ENCODE measurements around the gene KLHL29. TPM values are rescaled to one million over a fixed set of nuclear protein-coding genes. Genes with fewer than 3 reads are reported as not detected.

KLHL29 gene
- polyA plus RNA-seq, 3 donors, result 0.03 TPM; not detected in 2

DNA sequence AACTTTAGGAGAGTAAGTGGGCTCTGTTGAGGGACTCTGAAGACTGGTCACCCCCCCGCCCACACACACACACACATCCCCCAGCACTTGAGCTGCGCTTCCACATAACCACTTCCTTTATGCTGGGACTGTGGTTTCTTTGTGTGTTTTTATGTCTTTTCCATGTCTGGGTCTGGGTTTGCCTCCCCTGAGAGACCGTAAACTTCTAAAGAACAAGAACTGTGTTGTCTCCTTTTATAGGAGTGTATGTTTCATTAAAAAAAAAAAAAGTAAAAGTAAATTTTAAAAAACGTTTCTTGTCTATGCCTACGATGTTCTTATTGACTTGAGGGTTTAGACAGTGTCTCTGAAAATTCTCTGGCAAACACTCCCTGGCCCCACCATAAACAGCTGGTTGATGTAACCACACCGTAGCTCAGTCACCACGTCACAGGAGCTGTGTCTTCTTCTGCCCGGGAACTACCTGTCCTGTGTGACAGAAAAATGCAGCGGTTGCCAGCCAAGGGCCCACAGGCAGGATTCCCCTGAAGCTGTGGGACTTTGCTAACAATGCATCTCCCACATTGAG lies 68.0 kb downstream of the KLHL29 start:
- Histone ChIP-seq H3K9ac (ENCODE audit: insufficient read depth, low read length, poor library complexity, severe bottlenecking) (no peak overlapping the region), H3K27ac (ENCODE audit: low read depth in 1 of 2, low read length in 2 of 2) (no peak overlapping the region), H3K4me1 (ENCODE audit: control insufficient read depth in 1 of 2, insufficient read depth in 2 of 2, low read length in 2 of 2) (peaks cover 15 to 16% of the 10 kb centered on the region in 2 donors), H3K4me3 (replicated peaks in 1 of 3; ENCODE audit: low read depth in 2 of 3, low read length in 3 of 3) (no peak overlapping the region), H3K4me2 (replicated peaks; ENCODE audit: extremely low read depth, low read length, poor library complexity, severe bottlenecking) (no peak overlapping the region), H4K20me1 (ENCODE audit: insufficient read depth, low read length) (no peaks in the 10 kb centered on the region), H3K9me3 (replicated peaks in 1 of 2; ENCODE audit: control insufficient read depth in 1 of 2, insufficient read depth in 1 of 2, low read length in 2 of 2) (no peaks in the 10 kb centered on the region), H3K36me3 (replicated peaks in 1 of 2; ENCODE audit: control insufficient read depth in 1 of 2, insufficient read depth in 2 of 2, low read length in 2 of 2) (no peaks in the 10 kb centered on the region), H2AFZ (ENCODE audit: insufficient read depth, low read depth, low read length, poor library complexity, severe bottlenecking) (no peak overlapping the region), H3K79me2 (ENCODE audit: insufficient read depth, low read length) (no peaks in the 10 kb centered on the region), H3K27me3 (ENCODE audit: control insufficient read depth in 2 of 2, insufficient read depth in 2 of 2, low read length in 2 of 2) (peaks cover 6 to 16% of the 10 kb centered on the region in 2 donors)
- TF ChIP-seq, protein P1, sequence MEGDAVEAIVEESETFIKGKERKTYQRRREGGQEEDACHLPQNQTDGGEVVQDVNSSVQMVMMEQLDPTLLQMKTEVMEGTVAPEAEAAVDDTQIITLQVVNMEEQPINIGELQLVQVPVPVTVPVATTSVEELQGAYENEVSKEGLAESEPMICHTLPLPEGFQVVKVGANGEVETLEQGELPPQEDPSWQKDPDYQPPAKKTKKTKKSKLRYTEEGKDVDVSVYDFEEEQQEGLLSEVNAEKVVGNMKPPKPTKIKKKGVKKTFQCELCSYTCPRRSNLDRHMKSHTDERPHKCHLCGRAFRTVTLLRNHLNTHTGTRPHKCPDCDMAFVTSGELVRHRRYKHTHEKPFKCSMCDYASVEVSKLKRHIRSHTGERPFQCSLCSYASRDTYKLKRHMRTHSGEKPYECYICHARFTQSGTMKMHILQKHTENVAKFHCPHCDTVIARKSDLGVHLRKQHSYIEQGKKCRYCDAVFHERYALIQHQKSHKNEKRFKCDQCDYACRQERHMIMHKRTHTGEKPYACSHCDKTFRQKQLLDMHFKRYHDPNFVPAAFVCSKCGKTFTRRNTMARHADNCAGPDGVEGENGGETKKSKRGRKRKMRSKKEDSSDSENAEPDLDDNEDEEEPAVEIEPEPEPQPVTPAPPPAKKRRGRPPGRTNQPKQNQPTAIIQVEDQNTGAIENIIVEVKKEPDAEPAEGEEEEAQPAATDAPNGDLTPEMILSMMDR (IDR thresholded peaks at IDR 0.05), result no peak
- intact Hi-C loops (cut with micrococcal nuclease), result no loop called here
- WGBS (ENCODE audit: insufficient coverage), result 15% methylated on average over 4 of the region's 9 CpGs
- Mint-ChIP-seq H3K27me3 (ENCODE audit: low read depth in 3 of 3) (peaks cover 23 to 45% (median 27%) of the 10 kb centered on the region in 3 donors), H3K27ac (no peak overlapping the region), H3K36me3 (no peaks in the 10 kb centered on the region), H3K4me1 (peaks cover 33% of the 10 kb centered on the region), H3K4me3 (peak overlapping the region in 1 of 2 donors; percentile 63), H3K9me3 (peaks cover 0 to 2% (median 0%) of the 10 kb centered on the region in 7 donors)
- DNase-seq, result no peak

DNA sequence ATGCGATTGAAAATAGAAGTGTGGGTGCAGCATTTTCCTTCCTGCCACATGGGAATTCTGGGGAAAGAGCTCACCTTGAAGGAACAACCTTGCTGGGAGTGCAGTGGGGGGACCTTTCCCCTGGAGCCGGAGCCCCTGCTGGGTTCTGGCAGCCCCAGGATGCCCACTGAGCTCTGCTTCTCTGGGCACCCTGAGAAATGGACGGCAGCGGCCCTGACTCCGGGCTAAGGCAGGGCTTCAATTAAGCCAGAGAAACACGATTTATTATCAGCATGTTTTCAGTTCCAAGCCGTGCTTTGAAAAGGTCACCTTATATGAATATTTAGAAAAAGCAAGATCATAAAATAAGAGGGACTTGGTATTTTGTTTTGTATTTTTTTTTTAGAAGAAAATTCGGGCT lies 68.5 kb downstream of the KLHL29 start:
- peaks cover 6 to 16% of the 10 kb centered on the region in 2 donors for H3K27me3 ChIP-seq (ENCODE audit: control insufficient read depth in 2 of 2, insufficient read depth in 2 of 2, low read length in 2 of 2)
- no peak overlapping the region for H3K4me2 ChIP-seq (replicated peaks; ENCODE audit: extremely low read depth, low read length, poor library complexity, severe bottlenecking)
- no peaks in the 10 kb centered on the region for H4K20me1 ChIP-seq (ENCODE audit: insufficient read depth, low read length)
- H2AFZ ChIP-seq (ENCODE audit: insufficient read depth, low read depth, low read length, poor library complexity, severe bottlenecking), result no peak overlapping the region
- H3K36me3 ChIP-seq (replicated peaks in 1 of 2; ENCODE audit: control insufficient read depth in 1 of 2, insufficient read depth in 2 of 2, low read length in 2 of 2), result no peaks in the 10 kb centered on the region
- H3K9ac ChIP-seq (ENCODE audit: insufficient read depth, low read length, poor library complexity, severe bottlenecking), result no peak overlapping the region
- no peaks in the 10 kb centered on the region for H3K79me2 ChIP-seq (ENCODE audit: insufficient read depth, low read length)
- Mint-ChIP-seq H3K36me3 (no peaks in the 10 kb centered on the region), H3K9me3 (peaks cover 0 to 2% (median 0%) of the 10 kb centered on the region in 7 donors), H3K4me1 (peaks cover 33% of the 10 kb centered on the region), H3K27me3 (ENCODE audit: low read depth in 3 of 3) (peaks cover 23 to 45% (median 27%) of the 10 kb centered on the region in 3 donors), H3K4me3 (peak overlapping the region in 1 of 2 donors; percentile 63), H3K27ac (no peak overlapping the region)
- H3K27ac ChIP-seq (ENCODE audit: low read depth in 1 of 2, low read length in 2 of 2), result no peak overlapping the region
- TF ChIP-seq, protein P1 (IDR thresholded peaks at IDR 0.05), result no peak
- no peak for DNase-seq
- no peaks in the 10 kb centered on the region for H3K9me3 ChIP-seq (replicated peaks in 1 of 2; ENCODE audit: control insufficient read depth in 1 of 2, insufficient read depth in 1 of 2, low read length in 2 of 2)
- H3K4me3 ChIP-seq (replicated peaks in 1 of 3; ENCODE audit: low read depth in 2 of 3, low read length in 3 of 3), result no peak overlapping the region
- 83% methylated on average over 3 of the region's 8 CpGs for WGBS (ENCODE audit: insufficient coverage)
- intact Hi-C loops (cut with micrococcal nuclease), result no loop called here
- H3K4me1 ChIP-seq (ENCODE audit: control insufficient read depth in 1 of 2, insufficient read depth in 2 of 2, low read length in 2 of 2), result peaks cover 15 to 16% of the 10 kb centered on the region in 2 donors
